SH-SY5Y (cell line): ENCODE measurements around the gene FRY.

Experiments used
- GATA2 ChIP-seq: IDR thresholded peaks from 2 replicates; pipeline ENCODE4 v1.6.1; 2011; ENCODE audit warnings: mild to moderate bottlenecking, low read depth, low read length
- GATA3 ChIP-seq: IDR thresholded peaks from 2 replicates; pipeline ENCODE4 v1.6.1; 2011; ENCODE audit warnings: low read depth, mild to moderate bottlenecking, low read length, moderate library complexity

- TF ChIP-seq GATA2 (no peak), GATA3 (no peak)
These were observed 223.5 kb downstream of the FRY start for GRCh38 chr13:32254916-32255723.
